CD14-positive monocyte (primary cell): ENCODE results near the gene DNAJC5. TPM values are rescaled to one million over a fixed set of nuclear protein-coding genes. Genes with fewer than 3 reads are reported as not detected.
"Not testable (repeated sequence)": the region's sequence is repeated elsewhere in the genome, so short reads cannot be mapped to it uniquely, and the experiment has no call there.

Source experiments
- DNase-seq, 3 donors: peaks; one replicate each; pipeline ENCODE4 v3.0.0-alpha.2; 2011 to 2022
- H2AFZ ChIP-seq: 2 replicates; pipeline ENCODE4 v1.6.0; 2012; ENCODE audit warnings: mild to moderate bottlenecking, low read depth, low read length, inconsistent platforms; ENCODE audit not compliant: insufficient read depth, poor library complexity, severe bottlenecking
- H3K27ac ChIP-seq, 2 donors: 1 replicate in 1 of 2; 2 replicates in 1 of 2; pipeline ENCODE4 v1.5.1; 2012 to 2013; ENCODE audit warnings: low read length in 2 of 2, control low read depth in 1 of 2, inconsistent platforms in 1 of 2, low read depth in 1 of 2, mild to moderate bottlenecking in 1 of 2
- H3K27me3 ChIP-seq, 2 donors: one replicate each; pipeline versions ENCODE4 v1.6.0 to v1.6.1; 2011 to 2013; ENCODE audit warnings: low read length in 2 of 2; ENCODE audit not compliant: control insufficient read depth in 2 of 2, insufficient read depth in 2 of 2
- H3K36me3 ChIP-seq, 2 donors: replicated peaks in 1 of 2; 1 replicate in 1 of 2; 2 replicates in 1 of 2; pipeline versions ENCODE4 v1.5.1 to v1.6.1; 2012 to 2013; ENCODE audit warnings: low read length in 2 of 2, control low read depth in 1 of 2, inconsistent platforms in 1 of 2, mild to moderate bottlenecking in 1 of 2; ENCODE audit not compliant: insufficient read depth in 2 of 2, control insufficient read depth in 1 of 2
- H3K4me1 ChIP-seq, 2 donors: 1 replicate in 1 of 2; 2 replicates in 1 of 2; pipeline versions ENCODE4 v1.5.1 to v1.6.1; 2012 to 2013; ENCODE audit warnings: low read length in 2 of 2, control low read depth in 1 of 2, inconsistent platforms in 1 of 2, mild to moderate bottlenecking in 1 of 2, moderate library complexity in 1 of 2; ENCODE audit not compliant: insufficient read depth in 2 of 2, control insufficient read depth in 1 of 2
- H3K4me2 ChIP-seq: replicated peaks from 2 replicates; pipeline ENCODE3; 2012; ENCODE audit warnings: low read length, moderate library complexity, mild to moderate bottlenecking; ENCODE audit not compliant: poor library complexity, severe bottlenecking; ENCODE audit errors: extremely low read depth
- H3K4me3 ChIP-seq, 3 experiments: fragments of 200-600 bp in 1 of 3; sonication (generic) in 1 of 3; replicated peaks in 1 of 3; 1 replicate in 2 of 3; 2 replicates in 1 of 3; pipeline ENCODE4 v1.5.1; 2011 to 2013; ENCODE audit warnings: low read length in 3 of 3, mild to moderate bottlenecking in 3 of 3, control low read depth in 2 of 3, low read depth in 2 of 3, inconsistent platforms in 1 of 3, moderate library complexity in 1 of 3
- H3K79me2 ChIP-seq: 2 replicates; pipeline ENCODE4 v1.6.0; 2012; ENCODE audit warnings: mild to moderate bottlenecking, control low read depth, inconsistent platforms, low read length, moderate library complexity; ENCODE audit not compliant: insufficient read depth
- H3K9ac ChIP-seq: 2 replicates; pipeline ENCODE4 v1.6.0; 2017; ENCODE audit warnings: low read length, mild to moderate bottlenecking; ENCODE audit not compliant: insufficient read depth, poor library complexity, severe bottlenecking
- H3K9me3 ChIP-seq, 2 donors: replicated peaks in 1 of 2; 1 replicate in 1 of 2; 2 replicates in 1 of 2; pipeline versions ENCODE4 v1.5.1 to v1.6.1; 2012 to 2013; ENCODE audit warnings: low read length in 2 of 2, control low read depth in 1 of 2; ENCODE audit not compliant: control insufficient read depth in 1 of 2, insufficient read depth in 1 of 2
- H4K20me1 ChIP-seq: 2 replicates; pipeline ENCODE4 v1.6.0; 2012; ENCODE audit warnings: mild to moderate bottlenecking, low read length, control low read depth, moderate library complexity; ENCODE audit not compliant: insufficient read depth
- H3K27ac Mint-ChIP-seq, 7 donors: one replicate each; pipeline ENCODE4 v1.8.0; 2020; ENCODE audit warnings: mild to moderate bottlenecking in 7 of 7, mixed read lengths in 7 of 7, moderate library complexity in 6 of 7, inconsistent platforms in 2 of 7
- H3K27me3 Mint-ChIP-seq, 3 donors: one replicate each; pipeline ENCODE4 v1.8.0; 2021 to 2022; ENCODE audit warnings: low read depth in 3 of 3, mild to moderate bottlenecking in 3 of 3, mixed read lengths in 3 of 3, moderate library complexity in 3 of 3, inconsistent platforms in 1 of 3
- H3K36me3 Mint-ChIP-seq, 2 donors: one replicate each; pipeline ENCODE4 v1.8.0; 2020; ENCODE audit warnings: mixed read lengths in 2 of 2, inconsistent platforms in 1 of 2, mild to moderate bottlenecking in 1 of 2
- H3K4me1 Mint-ChIP-seq: one replicate; pipeline ENCODE4 v1.8.0; 2020; ENCODE audit warnings: mild to moderate bottlenecking, mixed read lengths
- H3K4me3 Mint-ChIP-seq, 2 donors: one replicate each; pipeline ENCODE4 v1.8.0; 2020; ENCODE audit warnings: mild to moderate bottlenecking in 2 of 2, mixed read lengths in 2 of 2, moderate library complexity in 1 of 2
- H3K9me3 Mint-ChIP-seq, 7 donors: one replicate each; pipeline ENCODE4 v1.8.0; 2020 to 2022; ENCODE audit warnings: mixed read lengths in 7 of 7, mild to moderate bottlenecking in 6 of 7, moderate library complexity in 6 of 7, inconsistent platforms in 2 of 7
- WGBS: methylation state at CpG from one replicate; pipeline ENCODE4 v1.1.5; 2013; ENCODE audit warnings: missing lambda C conversion rate; ENCODE audit not compliant: insufficient coverage; 5-methylcytosine and 5-hydroxymethylcytosine counted together
- intact Hi-C, 2 donors: fragments of 100-400 bp; cut with micrococcal nuclease; formaldehyde crosslinking; loops; one replicate each; pipeline versions ENCODE4 v1.15.0 to v1.15.1; 2023
- polyA plus RNA-seq, 3 donors: library from polyadenylated mRNA; depleted of rRNA in 1 of 3; unstranded in 2 of 3; stranded (reverse) in 1 of 3; fragments of 300-500 nt in 2 of 3; fragments of >200 nt in 1 of 3; fragmentation: Illumina TruSeq in 2 of 3; gene quantifications; 1 replicate in 2 of 3; 2 replicates in 1 of 3; pipeline ENCODE4 v1.2.3, GENCODE V29; 2012 to 2021
- TF ChIP-seq, protein P1 (sequence below): fragments of 200-600 bp; IDR thresholded peaks from one replicate; pipeline ENCODE4 v1.8.0; 2022; ENCODE audit warnings: antibody characterized with exemption, mild to moderate bottlenecking

Gene DNAJC5
- polyA plus RNA-seq, 3 donors, result 5.9 to 44.4 (median 7.4) TPM

DNA sequence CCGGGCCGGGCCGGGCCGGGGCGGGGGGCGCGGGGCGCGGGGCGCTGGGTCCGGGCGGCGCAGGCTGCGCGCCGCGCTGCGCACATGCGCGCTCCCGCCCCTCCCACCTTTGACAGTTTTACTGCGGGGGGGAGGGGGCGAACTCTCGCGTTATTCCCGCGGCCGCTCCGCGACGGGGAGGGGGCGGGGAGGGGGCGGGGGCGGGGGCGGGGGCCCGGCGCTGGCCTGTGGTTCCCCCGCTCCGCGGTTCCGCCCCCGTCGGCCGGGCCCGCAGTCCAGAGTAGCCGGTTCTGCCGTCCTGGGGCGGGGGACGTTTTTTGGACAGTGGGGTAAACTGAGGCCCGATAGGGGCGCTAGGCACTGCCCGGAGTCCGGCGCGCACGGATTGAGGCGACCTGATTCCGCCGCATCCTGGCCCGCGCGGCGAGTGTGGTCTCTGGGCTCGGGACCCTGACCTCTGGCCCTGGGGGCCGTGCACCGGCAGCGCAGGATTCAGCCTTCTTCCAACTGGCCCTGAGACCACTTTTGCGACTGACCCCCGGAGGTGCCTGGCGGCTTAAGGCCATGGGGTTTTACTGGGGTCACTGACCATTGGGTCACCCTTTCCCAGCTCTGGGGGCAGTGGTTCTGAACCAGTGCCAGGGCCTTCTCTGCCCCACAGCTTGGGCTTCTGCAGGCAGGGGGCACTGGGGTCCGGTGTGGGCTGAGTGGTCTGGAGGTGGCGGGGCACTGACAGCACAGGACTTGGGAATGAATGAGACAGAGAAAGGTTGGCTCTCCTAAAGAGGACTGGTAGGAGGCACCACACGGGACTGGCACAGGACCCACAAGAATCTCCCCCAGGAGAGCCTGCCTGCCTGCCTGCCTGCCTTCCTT, 75.2 kb downstream of the DNAJC5 start, which contains the start of gene ZNF512B:
ZNF512B (minus strand) TSS at position 93 of the 876 bp plus-strand sequence. CDS start 1,980 bp downstream, outside the sequence.
- peak in 1 of 3 donors; percentile 46 for DNase-seq
- peaks cover 0 to 6% of the 10 kb centered on the region in 2 donors for H3K36me3 ChIP-seq
- TF ChIP-seq, protein P1, sequence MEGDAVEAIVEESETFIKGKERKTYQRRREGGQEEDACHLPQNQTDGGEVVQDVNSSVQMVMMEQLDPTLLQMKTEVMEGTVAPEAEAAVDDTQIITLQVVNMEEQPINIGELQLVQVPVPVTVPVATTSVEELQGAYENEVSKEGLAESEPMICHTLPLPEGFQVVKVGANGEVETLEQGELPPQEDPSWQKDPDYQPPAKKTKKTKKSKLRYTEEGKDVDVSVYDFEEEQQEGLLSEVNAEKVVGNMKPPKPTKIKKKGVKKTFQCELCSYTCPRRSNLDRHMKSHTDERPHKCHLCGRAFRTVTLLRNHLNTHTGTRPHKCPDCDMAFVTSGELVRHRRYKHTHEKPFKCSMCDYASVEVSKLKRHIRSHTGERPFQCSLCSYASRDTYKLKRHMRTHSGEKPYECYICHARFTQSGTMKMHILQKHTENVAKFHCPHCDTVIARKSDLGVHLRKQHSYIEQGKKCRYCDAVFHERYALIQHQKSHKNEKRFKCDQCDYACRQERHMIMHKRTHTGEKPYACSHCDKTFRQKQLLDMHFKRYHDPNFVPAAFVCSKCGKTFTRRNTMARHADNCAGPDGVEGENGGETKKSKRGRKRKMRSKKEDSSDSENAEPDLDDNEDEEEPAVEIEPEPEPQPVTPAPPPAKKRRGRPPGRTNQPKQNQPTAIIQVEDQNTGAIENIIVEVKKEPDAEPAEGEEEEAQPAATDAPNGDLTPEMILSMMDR, result no peak
- Mint-ChIP-seq H3K27me3 (peaks cover 18 to 30% (median 19%) of the 10 kb centered on the region in 3 donors), H3K4me1 (peaks cover 20% of the 10 kb centered on the region), H3K4me3 (peak within 1 kb of the TSS; percentile 80 to 90), H3K36me3 (peaks cover 6 to 13% of the 10 kb centered on the region in 2 donors), H3K27ac (peak within 1 kb of the TSS in 3 of 7 donors; percentile 30 to 68 (median 57)), H3K9me3 (peaks cover 0 to 32% (median 11%) of the 10 kb centered on the region in 7 donors)
- peak within 1 kb of the TSS; percentile 79 for H2AFZ ChIP-seq
- H3K4me1 ChIP-seq, result peaks cover 14 to 26% of the 10 kb centered on the region in 2 donors
- peak within 1 kb of the TSS; percentile 18 to 67 (median 28) for H3K4me3 ChIP-seq
- 8% methylated on average over 32 of the region's 73 CpGs for WGBS
- H3K27me3 ChIP-seq, result peaks cover 0 to 18% of the 10 kb centered on the region in 2 donors
- H3K4me2 ChIP-seq, result peak within 1 kb of the TSS; percentile 73
- peaks cover 0 to 13% of the 10 kb centered on the region in 2 donors for H3K9me3 ChIP-seq
- H3K9ac ChIP-seq, result peak within 1 kb of the TSS; percentile 64
- H4K20me1 ChIP-seq, result no peaks in the 10 kb centered on the region
- intact Hi-C loops, result loop anchor here (2.0 to 5.0 kb wide), 5 partner anchors 63 to 533 kb away; partner anchors contain the start of gene PTK6 (in 1 of the 2)
- H3K79me2 ChIP-seq, result no peaks in the 10 kb centered on the region
- no peak within 1 kb of the TSS for H3K27ac ChIP-seq

DNA sequence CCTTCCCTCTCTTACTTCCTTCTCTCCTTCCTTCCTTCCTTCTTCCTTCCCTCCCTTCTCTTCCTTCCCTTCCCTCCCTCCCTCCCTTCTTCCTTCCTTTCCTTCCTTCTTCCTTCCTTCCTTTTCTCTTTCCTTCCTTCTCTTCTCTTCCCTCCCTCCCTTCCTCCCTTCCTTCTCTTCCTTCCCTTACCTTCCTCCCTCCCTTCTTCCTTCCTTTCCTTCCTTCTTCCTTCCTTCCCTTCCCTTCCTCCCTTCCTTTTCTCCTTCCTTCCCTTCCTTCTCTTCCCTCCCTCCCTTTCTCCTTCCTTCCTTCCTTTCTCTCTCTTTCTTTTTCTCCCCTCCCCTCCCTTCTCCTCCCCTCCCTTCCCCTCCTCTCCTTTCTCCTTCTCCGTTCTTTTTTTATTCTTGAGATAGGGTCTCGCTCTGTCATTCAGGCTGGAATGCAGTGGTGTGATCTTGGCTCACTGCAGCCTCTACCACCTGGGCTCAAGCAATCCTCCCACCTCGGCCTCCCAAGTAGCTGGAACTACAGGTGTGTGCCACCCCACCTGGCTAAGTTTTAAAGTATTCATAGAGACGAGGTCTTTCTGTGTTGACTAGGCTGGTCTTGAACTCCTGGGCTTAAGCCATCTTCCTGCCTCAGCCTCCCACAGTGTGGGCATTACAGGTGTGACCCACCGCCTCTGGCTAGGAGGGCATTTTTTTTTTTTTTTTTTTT, 75.9 kb downstream of the DNAJC5 start:
- Histone ChIP-seq H4K20me1 (no peaks in the 10 kb centered on the region), H2AFZ (no peak overlapping the region), H3K9ac (no peak overlapping the region), H3K79me2 (no peaks in the 10 kb centered on the region), H3K4me1 (peaks cover 14 to 26% of the 10 kb centered on the region in 2 donors), H3K36me3 (peaks cover 0 to 6% of the 10 kb centered on the region in 2 donors), H3K27me3 (peaks cover 0 to 18% of the 10 kb centered on the region in 2 donors), H3K9me3 (peaks cover 0 to 12% of the 10 kb centered on the region in 2 donors), H3K4me3 (no peak overlapping the region), H3K4me2 (no peak overlapping the region), H3K27ac (no peak overlapping the region)
- DNase-seq, result no peak
- H3K36me3 Mint-ChIP-seq, result peaks cover 6 to 12% of the 10 kb centered on the region in 2 donors
- no CpG with 5 or more reads among the region's 5 CpGs for WGBS
- H3K4me3 Mint-ChIP-seq, result peak overlapping the region in 1 of 2 donors; percentile 83
- intact Hi-C loops, result loop anchor here (2.0 to 5.0 kb wide), 5 partner anchors 64 to 534 kb away; partner anchors contain the start of gene PTK6 (in 1 of the 2)
- H3K27ac Mint-ChIP-seq, result peak overlapping the region in 1 of 7 donors; percentile 57
- peaks cover 0 to 27% (median 7%) of the 10 kb centered on the region in 7 donors for H3K9me3 Mint-ChIP-seq
- TF ChIP-seq, protein P1, result no peak
- H3K27me3 Mint-ChIP-seq, result peaks cover 18 to 30% (median 19%) of the 10 kb centered on the region in 3 donors
- H3K4me1 Mint-ChIP-seq, result peaks cover 20% of the 10 kb centered on the region

DNA sequence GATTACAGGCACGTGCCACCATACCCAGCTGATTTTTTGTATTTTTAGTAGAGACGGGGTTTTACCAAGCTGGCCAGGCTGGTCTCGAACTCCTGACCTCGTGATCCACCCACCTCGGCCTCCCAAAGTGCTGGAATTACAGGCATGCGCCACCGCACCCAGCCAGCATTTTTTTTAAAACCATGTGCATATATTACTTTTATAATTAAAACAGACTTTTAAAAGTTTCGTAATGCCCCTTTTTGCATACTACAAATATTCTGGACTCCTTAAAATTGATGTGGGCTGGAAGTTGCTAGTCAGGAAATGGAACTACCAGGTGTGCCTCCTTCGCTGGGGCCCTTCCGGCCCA, 77.0 kb downstream of the DNAJC5 start:
- Mint-ChIP-seq H3K27me3 (peaks cover 17 to 30% (median 22%) of the 10 kb centered on the region in 3 donors), H3K4me1 (peaks cover 20% of the 10 kb centered on the region), H3K27ac (peak overlapping the region in 1 of 7 donors; percentile 66), H3K9me3 (peaks cover 0 to 16% (median 2%) of the 10 kb centered on the region in 7 donors)
- H3K4me3 ChIP-seq, H3K4me3 Mint-ChIP-seq, H3K9me3 ChIP-seq, H3K27ac ChIP-seq, H3K9ac ChIP-seq, H3K4me2 ChIP-seq, H3K36me3 Mint-ChIP-seq, H3K79me2 ChIP-seq, H3K36me3 ChIP-seq, H4K20me1 ChIP-seq, H2AFZ ChIP-seq, DNase-seq: not testable (repeated sequence)
- peaks cover 14 to 26% of the 10 kb centered on the region in 2 donors for H3K4me1 ChIP-seq
- WGBS, result 54% methylated on average over 2 of the region's 10 CpGs
- intact Hi-C loops, result loop anchor here (2.0 to 5.0 kb wide), 6 partner anchors 65 to 535 kb away; partner anchors contain the start of gene PTK6 (in 1 of the 2)
- H3K27me3 ChIP-seq, result peaks cover 0 to 18% of the 10 kb centered on the region in 2 donors
